Uterus (tissue), 4 donors: ENCODE results near the gene VAV3. TPM values are rescaled to one million over a fixed set of nuclear protein-coding genes. Genes with fewer than 3 reads are reported as not detected.

ENCODE experiments used
- DNase-seq, 2 donors: peaks; one replicate each; pipeline ENCODE4 v3.0.0-alpha.2; 2019 to 2020
- H3K27ac ChIP-seq, 2 donors: fragments of 200-600 bp; sonication (generic); 1 replicate in 1 of 2; 2 replicates in 1 of 2; pipeline ENCODE4 v1.5.1; 2016 to 2018
- H3K27me3 ChIP-seq, 2 donors: fragments of 200-600 bp; sonication (generic); one replicate each; pipeline ENCODE4 v1.5.1; 2018 to 2019; ENCODE audit warnings: control low read depth in 1 of 2
- H3K36me3 ChIP-seq, 2 donors: fragments of 200-600 bp; sonication (generic); one replicate each; pipeline ENCODE4 v1.5.1; 2019; ENCODE audit warnings: control low read depth in 1 of 2
- H3K4me1 ChIP-seq, 2 donors: fragments of 200-600 bp; sonication (generic); one replicate each; pipeline ENCODE4 v1.5.1; 2018 to 2019; ENCODE audit warnings: control low read depth in 1 of 2
- H3K4me3 ChIP-seq, 2 donors: fragments of 200-600 bp; sonication (generic); 1 replicate in 1 of 2; 2 replicates in 1 of 2; pipeline ENCODE4 v1.5.1; 2018 to 2019; ENCODE audit warnings: mild to moderate bottlenecking in 1 of 2
- H3K9me3 ChIP-seq, 2 donors: fragments of 200-600 bp; sonication (generic); one replicate each; pipeline ENCODE4 v1.5.1; 2019; ENCODE audit warnings: control low read depth in 1 of 2
- POLR2A ChIP-seq, 2 donors: fragments of 450-650 bp; IDR thresholded peaks; one replicate each; pipeline ENCODE4 v1.6.1; 2016; ENCODE audit warnings: antibody characterized with exemption in 2 of 2, mild to moderate bottlenecking in 1 of 2, moderate library complexity in 1 of 2
- intact Hi-C: fragments of 100-400 bp; cut with DNase I; formaldehyde crosslinking; loops from one replicate; pipeline ENCODE4 v1.15.1; 2023; ENCODE audit warnings: low total_unique reads
- total RNA-seq, 4 donors: library from RNA; depleted of rRNA in 3 of 4; stranded (reverse); fragments of >200 nt in 3 of 4; gene quantifications; one replicate each; pipeline versions ENCODE4 v1.1.0 to v1.2.4, GENCODE V29; 2014 to 2023
- TF ChIP-seq, protein P1 (sequence below), 4 experiments: fragments of 200-600 bp in 2 of 4; fragments of 450-650 bp in 2 of 4; sonication (generic) in 2 of 4; IDR thresholded peaks; one replicate each; pipeline ENCODE4 v1.5.1; 2016 to 2019; ENCODE audit warnings: antibody characterized with exemption in 4 of 4, mild to moderate bottlenecking in 2 of 4, moderate library complexity in 1 of 4
- donor health status: DM: yes; HTN: yes; CAD: no.

The VAV3 gene
- total RNA-seq, 4 donors from 2014 or later, result 0.88 to 22.5 (median 8.6) TPM

DNA sequence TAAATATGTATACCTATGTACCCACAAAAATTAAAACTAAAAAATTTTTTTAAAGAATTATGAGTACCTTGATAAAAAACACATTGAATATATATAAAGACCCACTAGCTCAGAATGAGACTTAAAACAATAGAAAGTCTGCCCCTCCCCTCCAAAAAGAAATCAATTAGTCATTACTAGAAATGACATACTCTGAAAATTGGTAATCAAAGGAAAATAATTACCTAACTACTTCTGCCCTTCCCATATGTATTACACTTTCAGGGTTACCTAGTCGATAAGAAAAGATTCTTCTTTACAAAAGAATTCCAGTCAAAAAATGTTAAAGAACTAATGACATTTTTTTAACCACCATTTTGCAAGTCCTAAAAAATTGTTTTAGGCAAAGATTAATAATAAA lies 34.7 kb downstream of the VAV3 start:
- TF ChIP-seq POLR2A (IDR thresholded peaks at IDR 0.05), result no peak
- TF ChIP-seq, protein P1, sequence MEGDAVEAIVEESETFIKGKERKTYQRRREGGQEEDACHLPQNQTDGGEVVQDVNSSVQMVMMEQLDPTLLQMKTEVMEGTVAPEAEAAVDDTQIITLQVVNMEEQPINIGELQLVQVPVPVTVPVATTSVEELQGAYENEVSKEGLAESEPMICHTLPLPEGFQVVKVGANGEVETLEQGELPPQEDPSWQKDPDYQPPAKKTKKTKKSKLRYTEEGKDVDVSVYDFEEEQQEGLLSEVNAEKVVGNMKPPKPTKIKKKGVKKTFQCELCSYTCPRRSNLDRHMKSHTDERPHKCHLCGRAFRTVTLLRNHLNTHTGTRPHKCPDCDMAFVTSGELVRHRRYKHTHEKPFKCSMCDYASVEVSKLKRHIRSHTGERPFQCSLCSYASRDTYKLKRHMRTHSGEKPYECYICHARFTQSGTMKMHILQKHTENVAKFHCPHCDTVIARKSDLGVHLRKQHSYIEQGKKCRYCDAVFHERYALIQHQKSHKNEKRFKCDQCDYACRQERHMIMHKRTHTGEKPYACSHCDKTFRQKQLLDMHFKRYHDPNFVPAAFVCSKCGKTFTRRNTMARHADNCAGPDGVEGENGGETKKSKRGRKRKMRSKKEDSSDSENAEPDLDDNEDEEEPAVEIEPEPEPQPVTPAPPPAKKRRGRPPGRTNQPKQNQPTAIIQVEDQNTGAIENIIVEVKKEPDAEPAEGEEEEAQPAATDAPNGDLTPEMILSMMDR (IDR thresholded peaks at IDR 0.05), result no peak
- H3K27me3 ChIP-seq, result no peaks in the 10 kb centered on the region
- intact Hi-C loops, result no loop called here
- H3K4me1 ChIP-seq, result no peaks in the 10 kb centered on the region
- no peaks in the 10 kb centered on the region for H3K9me3 ChIP-seq
- no peak overlapping the region for H3K4me3 ChIP-seq
- no peak for DNase-seq
- no peaks in the 10 kb centered on the region for H3K36me3 ChIP-seq
- H3K27ac ChIP-seq, result no peak overlapping the region

- Histone ChIP-seq H3K4me3 (no peak overlapping the region), H3K27ac (no peak overlapping the region), H3K4me1 (no peaks in the 10 kb centered on the region), H3K9me3 (no peaks in the 10 kb centered on the region), H3K27me3 (no peaks in the 10 kb centered on the region), H3K36me3 (no peaks in the 10 kb centered on the region)
- no peak for DNase-seq
- no peak for TF ChIP-seq POLR2A (IDR thresholded peaks at IDR 0.05)
- TF ChIP-seq, protein P1 (IDR thresholded peaks at IDR 0.05), result no peak
- intact Hi-C loops, result no loop called here
These were observed 37.2 kb downstream of the VAV3 start for GRCh38 chr1:107927820-107928219.

GRCh38 chr1:107926436-107927080 lies 38.4 kb downstream of the VAV3 start:
- intact Hi-C loops, result no loop called here
- Histone ChIP-seq H3K4me1 (no peaks in the 10 kb centered on the region), H3K9me3 (no peaks in the 10 kb centered on the region), H3K36me3 (no peaks in the 10 kb centered on the region), H3K27me3 (no peaks in the 10 kb centered on the region), H3K27ac (no peak overlapping the region), H3K4me3 (no peak overlapping the region)
- no peak for DNase-seq
- TF ChIP-seq, protein P1 (IDR thresholded peaks at IDR 0.05), result no peak
- no peak for TF ChIP-seq POLR2A (IDR thresholded peaks at IDR 0.05)

GRCh38 chr1:107925565-107925964 lies 39.4 kb downstream of the VAV3 start:
- H3K27me3 ChIP-seq, result no peaks in the 10 kb centered on the region
- no peaks in the 10 kb centered on the region for H3K9me3 ChIP-seq
- H3K4me3 ChIP-seq, result no peak overlapping the region
- H3K4me1 ChIP-seq, result no peaks in the 10 kb centered on the region
- TF ChIP-seq, protein P1 (IDR thresholded peaks at IDR 0.05), result no peak
- no peak for TF ChIP-seq POLR2A (IDR thresholded peaks at IDR 0.05)
- no peak overlapping the region for H3K27ac ChIP-seq
- intact Hi-C loops, result no loop called here
- H3K36me3 ChIP-seq, result no peaks in the 10 kb centered on the region
- DNase-seq, result no peak

DNA sequence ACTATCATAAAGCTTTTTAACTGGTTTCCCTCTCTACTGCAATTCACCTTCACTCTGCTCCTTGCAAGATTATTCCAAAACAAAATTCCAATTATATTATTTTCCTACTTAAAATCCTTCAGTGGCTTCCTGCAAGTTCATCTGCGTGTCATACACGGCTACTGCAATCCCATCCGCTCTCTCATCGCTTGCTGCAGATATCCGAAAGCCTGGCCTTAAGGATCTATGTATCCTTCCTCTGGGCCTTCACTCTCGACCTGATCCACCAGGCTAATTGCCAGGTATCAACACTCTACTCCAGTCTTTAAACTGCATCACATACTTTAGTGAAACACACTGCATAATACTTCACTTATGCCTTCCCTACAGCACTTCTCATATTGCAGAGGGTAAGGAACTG lies 44.0 kb downstream of the VAV3 start:
- no peak for DNase-seq
- Histone ChIP-seq H3K4me3 (no peak overlapping the region), H3K36me3 (no peaks in the 10 kb centered on the region), H3K27ac (no peak overlapping the region), H3K9me3 (no peaks in the 10 kb centered on the region), H3K27me3 (no peaks in the 10 kb centered on the region), H3K4me1 (no peaks in the 10 kb centered on the region)
- intact Hi-C loops, result no loop called here
- TF ChIP-seq POLR2A (IDR thresholded peaks at IDR 0.05), result no peak
- TF ChIP-seq, protein P1 (IDR thresholded peaks at IDR 0.05), result no peak
